HepG2 (cell line): Measurements from ENCODE around the gene EHD4. TPM values are rescaled to one million over a fixed set of nuclear protein-coding genes. Genes with fewer than 3 reads are reported as not detected.
A peak's percentile ranks its signal among the peaks of the same experiment; 100 is the strongest.

Experiments used
- ATAC-seq: fragments of 200-7000 bp; cut with Tn5 transposase; 3 replicates; pipeline ENCODE4 v1.9.1; 2020; ENCODE audit warnings: mild to moderate bottlenecking, moderate library complexity
- BruUV-seq: library from RNA; stranded (reverse); fragments of 400-500 nt; replicated peaks from 2 replicates; lab custom pipeline; 2021; lab: Mats Ljungman, UMichigan
- CTCF ChIA-PET: fragments of 300-600 bp; formaldehyde crosslinking; extraction: SDS; loops from one replicate; lab custom pipeline; 2021; ENCODE audit warnings: low total read pairs, inconsistent platforms, low intra/inter-chr PET ratio; lab: Yijun Ruan, JAX
- POLR2A ChIA-PET: fragments of 350-600 bp; sonication (Branson Sonifier 250); formaldehyde crosslinking; loops from one replicate; lab custom pipeline; 2020; ENCODE audit warnings: antibody characterized with exemption, inconsistent platforms; lab: Yijun Ruan, JAX
- DNase-seq: peaks from one replicate; pipeline ENCODE4 v3.0.0-alpha.2; 2015; ENCODE audit warnings: low spot score
- FAIRE-seq: peaks from 3 replicates; lab custom pipeline; 2011; peaks lifted over from hg19 to GRCh38; lab: Jason Lieb, UNC
- H2AFZ ChIP-seq: one replicate; pipeline ENCODE4 v1.6.1; 2011; ENCODE audit warnings: low read length, inconsistent platforms
- H3K27ac ChIP-seq: fragments of 300-600 bp; 3 replicates; pipeline ENCODE4 v1.8.0; 2011; ENCODE audit warnings: mixed run types, mild to moderate bottlenecking, mixed read lengths, low read length, inconsistent platforms; ENCODE audit not compliant: insufficient read depth; ENCODE audit errors: extremely low read length
- H3K27me3 ChIP-seq, 2 experiments: fragments of 200-600 bp in 1 of 2; 2 replicates in 1 of 2; 3 replicates in 1 of 2; pipeline versions ENCODE4 v1.6.0 to v1.8.0; 2011; ENCODE audit warnings: low read length in 2 of 2, mild to moderate bottlenecking in 2 of 2, moderate library complexity in 2 of 2, inconsistent platforms in 1 of 2; ENCODE audit not compliant: insufficient read depth in 2 of 2, control insufficient read depth in 1 of 2
- H3K36me3 ChIP-seq, 2 experiments: fragments of 200-600 bp in 1 of 2; replicated peaks in 1 of 2; 2 replicates in 1 of 2; 3 replicates in 1 of 2; pipeline versions ENCODE4 v1.5.1 to v1.8.0; 2011; ENCODE audit warnings: low read length in 2 of 2, inconsistent platforms in 1 of 2; ENCODE audit not compliant: insufficient read depth in 2 of 2, control insufficient read depth in 1 of 2
- H3K4me1 ChIP-seq: 2 replicates; pipeline ENCODE4 v1.5.1; 2012; ENCODE audit warnings: low read length, inconsistent platforms; ENCODE audit not compliant: insufficient read depth
- H3K4me2 ChIP-seq: 2 replicates; pipeline ENCODE4 v1.6.0; 2011; ENCODE audit warnings: low read depth, low read length, inconsistent platforms
- H3K4me3 ChIP-seq, 3 experiments: fragments of 200-600 bp in 1 of 3; sonication (generic), shearing (Covaris generic) in 1 of 3; replicated peaks in 1 of 3; 2 replicates each; pipeline ENCODE4 v1.5.1; 2011 to 2016; ENCODE audit warnings: low read length in 3 of 3, inconsistent platforms in 2 of 3, low read depth in 2 of 3, mild to moderate bottlenecking in 2 of 3, control low read depth in 1 of 3, mixed read lengths in 1 of 3; ENCODE audit not compliant: insufficient read depth in 1 of 3
- H3K79me2 ChIP-seq: one replicate; pipeline ENCODE4 v1.6.1; 2011; ENCODE audit warnings: low read length, inconsistent platforms; ENCODE audit not compliant: insufficient read depth
- H3K9ac ChIP-seq: 2 replicates; pipeline ENCODE4 v1.6.0; 2011; ENCODE audit warnings: mild to moderate bottlenecking, low read depth, low read length, inconsistent platforms; ENCODE audit not compliant: insufficient read depth
- H3K9me3 ChIP-seq: 2 replicates; pipeline ENCODE4 v1.5.1; 2012; ENCODE audit warnings: mild to moderate bottlenecking, low read length
- H4K20me1 ChIP-seq: 2 replicates; pipeline ENCODE4 v1.6.0; 2011; ENCODE audit warnings: inconsistent platforms, mild to moderate bottlenecking, low read length, moderate library complexity; ENCODE audit not compliant: insufficient read depth
- CAMTA2 ChIP-seq: sonication (generic); formaldehyde crosslinking; IDR thresholded peaks from 2 replicates; pipeline ENCODE4 v1.4.0; 2020; ENCODE audit warnings: mild to moderate bottlenecking, missing genetic modification reagents, borderline replicate concordance
- CEBPB ChIP-seq: IDR thresholded peaks from 2 replicates; pipeline ENCODE4 v1.6.1; 2011; ENCODE audit warnings: low read depth, low read length, improper control_type of control experiment, borderline replicate concordance
- GABPA ChIP-seq, 2 experiments: IDR thresholded peaks; 2 replicates each; pipeline ENCODE4 v1.6.1; 2011 to 2016; ENCODE audit warnings: low read depth in 2 of 2, low read length in 1 of 2, missing biosample characterization in 1 of 2, missing genetic modification characterization in 1 of 2
- GTF2F1 ChIP-seq: fragments of 150-350 bp; IDR thresholded peaks from 2 replicates; pipeline ENCODE4 v1.6.1; 2014; ENCODE audit warnings: low read length
- JUN ChIP-seq: sonication (generic); formaldehyde crosslinking; IDR thresholded peaks from 2 replicates; pipeline ENCODE4 v1.4.0; 2020; ENCODE audit warnings: mild to moderate bottlenecking, missing genetic modification reagents
- MED13 ChIP-seq: sonication (generic); formaldehyde crosslinking; IDR thresholded peaks from 2 replicates; pipeline ENCODE4 v1.5.0; 2020; ENCODE audit warnings: missing genetic modification reagents
- MEIS2 ChIP-seq: sonication (generic); formaldehyde crosslinking; IDR thresholded peaks from 2 replicates; pipeline ENCODE4 v1.9.0; 2021; ENCODE audit warnings: mild to moderate bottlenecking, missing genetic modification reagents
- RORA ChIP-seq: sonication (generic); formaldehyde crosslinking; IDR thresholded peaks from 2 replicates; pipeline ENCODE4 v1.5.0; 2020; ENCODE audit warnings: mild to moderate bottlenecking, missing genetic modification reagents, moderate library complexity
- TSC22D2 ChIP-seq: sonication (generic); formaldehyde crosslinking; IDR thresholded peaks from 2 replicates; pipeline ENCODE4 v1.5.1; 2020; ENCODE audit warnings: missing genetic modification reagents, mild to moderate bottlenecking, borderline replicate concordance
- ZBTB8A ChIP-seq: sonication (generic); formaldehyde crosslinking; IDR thresholded peaks from 2 replicates; pipeline ENCODE4 v1.4.0; 2020; ENCODE audit warnings: mild to moderate bottlenecking, low read depth, missing genetic modification reagents, borderline replicate concordance
- ZNF232 ChIP-seq: sonication (generic); formaldehyde crosslinking; IDR thresholded peaks from 2 replicates; pipeline ENCODE4 v1.4.0; 2020; ENCODE audit warnings: missing genetic modification reagents, borderline replicate concordance
- ZNF496 ChIP-seq: sonication (generic); formaldehyde crosslinking; IDR thresholded peaks from 2 replicates; pipeline ENCODE4 v1.8.1; 2023; ENCODE audit warnings: mild to moderate bottlenecking, moderate library complexity, missing genetic modification reagents; ENCODE audit not compliant: insufficient replicate concordance
- WGBS: methylation state at CpG from one replicate; pipeline ENCODE4 v1.1.6; 2017; ENCODE audit warnings: low lambda C conversion rate; 5-methylcytosine and 5-hydroxymethylcytosine counted together
- in situ Hi-C: cut with HindIII; loops from 2 replicates; pipeline ENCODE4 v1.10.0; 2017; ENCODE audit warnings: low pct_unique_long_range_greater_than_20kb; ENCODE audit not compliant: extremely low pct_ligation_motif_present
- intact Hi-C: fragments of 100-400 bp; cut with micrococcal nuclease; formaldehyde crosslinking; loops from one replicate; pipeline ENCODE4 v1.10.0; 2022; ENCODE audit not compliant: unreplicated experiment
- polyA plus RNA-seq, 8 experiments: library from polyadenylated mRNA; depleted of rRNA in 3 of 8; stranded (reverse) in 7 of 8; unstranded in 1 of 8; fragments of >200 nt; fragmentation: Illumina TruSeq in 4 of 8; extraction: Trizol in 4 of 8; gene quantifications; 2 replicates each; pipeline versions ENCODE4 v1.2.1 to v1.2.3, GENCODE V29; 2011 to 2016; ENCODE audit warnings: low read depth in 4 of 8, missing spikeins in 1 of 8, mixed read lengths in 1 of 8; ENCODE audit not compliant: insufficient read depth in 1 of 8
- total RNA-seq, 5 experiments: library from RNA; depleted of rRNA; stranded (reverse); fragments of >200 nt; fragmentation: Illumina TruSeq; extraction: Trizol; gene quantifications; 2 replicates each; pipeline ENCODE4 v1.2.3, GENCODE V29; 2016; ENCODE audit warnings: low read depth in 1 of 5
- TF ChIP-seq, protein P1 (sequence below): IDR thresholded peaks from 2 replicates; pipeline ENCODE4 v1.6.1; 2016; ENCODE audit warnings: control low read depth
- TF ChIP-seq, protein P2 (sequence below): sonication (generic); formaldehyde crosslinking; IDR thresholded peaks from 2 replicates; pipeline ENCODE4 v1.5.0; 2020; ENCODE audit warnings: missing genetic modification reagents
- TF ChIP-seq, protein P3 (sequence below): sonication (generic); formaldehyde crosslinking; IDR thresholded peaks from 2 replicates; pipeline ENCODE4 v1.9.0; 2022; ENCODE audit warnings: missing genetic modification reagents, mild to moderate bottlenecking, borderline replicate concordance
- TF ChIP-seq, protein P4 (sequence below): sonication (generic); formaldehyde crosslinking; IDR thresholded peaks from 2 replicates; pipeline ENCODE4 v1.4.0; 2020; ENCODE audit warnings: mild to moderate bottlenecking, missing genetic modification reagents
- TF ChIP-seq, protein P5 (sequence below): sonication (generic); formaldehyde crosslinking; IDR thresholded peaks from 2 replicates; pipeline ENCODE4 v1.5.1; 2020; ENCODE audit warnings: mild to moderate bottlenecking, missing genetic modification reagents, borderline replicate concordance

The EHD4 gene
- total and polyA plus RNA-seq, 2 of the 13 experiments (the other 11 are each of a cell fraction or from before 2014, with no cell fraction given), result 3.1 to 4.8 TPM

DNA sequence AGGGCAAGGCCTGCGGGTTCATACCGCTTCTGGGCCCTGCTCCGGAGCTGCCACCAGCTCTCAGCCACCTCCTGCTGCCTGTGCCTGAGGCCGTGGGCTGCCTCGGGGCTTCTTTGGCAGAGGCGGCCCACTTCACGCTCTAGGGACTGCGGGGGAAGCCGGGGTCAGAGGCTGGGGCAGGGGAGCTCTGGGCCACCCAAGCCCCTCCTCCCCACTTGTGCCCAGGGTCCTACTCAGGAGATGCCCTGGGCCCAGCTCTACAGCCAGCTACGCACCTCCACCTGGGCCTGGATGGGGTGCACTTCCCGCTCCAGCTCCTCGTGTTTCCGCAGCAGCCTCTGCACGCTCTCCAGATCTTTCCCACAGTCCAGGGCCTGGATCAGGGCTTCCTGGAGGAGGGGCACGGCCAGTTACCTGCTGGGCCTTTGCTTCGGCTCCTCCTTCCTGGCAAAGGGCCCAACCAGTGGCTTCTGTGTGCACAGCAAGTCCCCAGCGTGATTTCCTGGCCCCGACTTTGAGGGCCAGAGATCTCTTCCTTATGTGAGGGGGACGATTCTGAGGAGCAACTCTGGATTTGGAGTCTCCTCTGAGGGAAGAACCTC is 109.7 kb downstream of the EHD4 start (continued):
- TF ChIP-seq, protein P1, sequence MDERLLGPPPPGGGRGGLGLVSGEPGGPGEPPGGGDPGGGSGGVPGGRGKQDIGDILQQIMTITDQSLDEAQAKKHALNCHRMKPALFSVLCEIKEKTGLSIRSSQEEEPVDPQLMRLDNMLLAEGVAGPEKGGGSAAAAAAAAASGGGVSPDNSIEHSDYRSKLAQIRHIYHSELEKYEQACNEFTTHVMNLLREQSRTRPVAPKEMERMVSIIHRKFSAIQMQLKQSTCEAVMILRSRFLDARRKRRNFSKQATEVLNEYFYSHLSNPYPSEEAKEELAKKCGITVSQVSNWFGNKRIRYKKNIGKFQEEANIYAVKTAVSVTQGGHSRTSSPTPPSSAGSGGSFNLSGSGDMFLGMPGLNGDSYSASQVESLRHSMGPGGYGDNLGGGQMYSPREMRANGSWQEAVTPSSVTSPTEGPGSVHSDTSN (CRISPR knock-in tag), result no peak
- TF ChIP-seq, protein P2, sequence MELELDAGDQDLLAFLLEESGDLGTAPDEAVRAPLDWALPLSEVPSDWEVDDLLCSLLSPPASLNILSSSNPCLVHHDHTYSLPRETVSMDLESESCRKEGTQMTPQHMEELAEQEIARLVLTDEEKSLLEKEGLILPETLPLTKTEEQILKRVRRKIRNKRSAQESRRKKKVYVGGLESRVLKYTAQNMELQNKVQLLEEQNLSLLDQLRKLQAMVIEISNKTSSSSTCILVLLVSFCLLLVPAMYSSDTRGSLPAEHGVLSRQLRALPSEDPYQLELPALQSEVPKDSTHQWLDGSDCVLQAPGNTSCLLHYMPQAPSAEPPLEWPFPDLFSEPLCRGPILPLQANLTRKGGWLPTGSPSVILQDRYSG, result no peak
- TF ChIP-seq ZNF496, result no peak
- TF ChIP-seq, protein P3, sequence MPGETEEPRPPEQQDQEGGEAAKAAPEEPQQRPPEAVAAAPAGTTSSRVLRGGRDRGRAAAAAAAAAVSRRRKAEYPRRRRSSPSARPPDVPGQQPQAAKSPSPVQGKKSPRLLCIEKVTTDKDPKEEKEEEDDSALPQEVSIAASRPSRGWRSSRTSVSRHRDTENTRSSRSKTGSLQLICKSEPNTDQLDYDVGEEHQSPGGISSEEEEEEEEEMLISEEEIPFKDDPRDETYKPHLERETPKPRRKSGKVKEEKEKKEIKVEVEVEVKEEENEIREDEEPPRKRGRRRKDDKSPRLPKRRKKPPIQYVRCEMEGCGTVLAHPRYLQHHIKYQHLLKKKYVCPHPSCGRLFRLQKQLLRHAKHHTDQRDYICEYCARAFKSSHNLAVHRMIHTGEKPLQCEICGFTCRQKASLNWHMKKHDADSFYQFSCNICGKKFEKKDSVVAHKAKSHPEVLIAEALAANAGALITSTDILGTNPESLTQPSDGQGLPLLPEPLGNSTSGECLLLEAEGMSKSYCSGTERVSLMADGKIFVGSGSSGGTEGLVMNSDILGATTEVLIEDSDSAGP, result 0 out of 2 replicates have a peak, but pooled peaks have one; percentile 10

DNA sequence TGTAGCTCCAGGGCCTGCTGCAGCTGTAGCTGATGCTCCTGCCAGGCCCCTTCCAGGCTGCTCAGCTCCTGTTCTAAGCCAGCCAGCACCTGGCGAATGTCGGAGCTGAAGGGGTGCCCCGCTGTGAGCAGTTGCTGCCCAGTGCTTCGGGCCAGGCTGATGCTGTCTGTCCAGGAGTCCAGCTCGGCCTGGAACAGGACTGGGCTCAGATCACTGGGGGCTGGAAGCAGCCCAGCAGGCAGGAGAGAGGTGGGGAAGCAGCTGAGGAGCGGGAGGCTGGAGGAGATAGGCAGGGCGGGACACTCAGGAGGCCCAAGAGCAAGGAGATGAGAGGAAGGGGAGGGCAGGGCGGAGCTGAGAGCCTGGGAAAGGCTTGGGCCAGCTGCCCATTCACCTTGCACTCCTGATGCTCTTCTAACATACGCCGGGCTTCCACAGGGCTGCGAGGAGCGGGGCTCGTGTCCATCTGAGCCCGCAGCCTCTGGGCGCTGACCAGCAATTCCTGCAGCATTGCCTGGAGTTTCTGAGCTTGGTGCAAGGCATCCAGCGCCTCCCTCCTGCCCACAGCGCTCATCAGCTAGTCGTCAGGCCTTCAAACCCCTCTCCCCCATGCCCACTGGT is 110.5 kb downstream of the EHD4 start:
- ChIA-PET POLR2A (no interaction called here), CTCF (no interaction called here)
- WGBS, result 77% methylated on average over 17 of the region's 18 CpGs
- TF ChIP-seq TSC22D2 (CRISPR knock-in tag) (no peak), GTF2F1 (no peak), JUN (CRISPR knock-in tag) (no peak), RORA (CRISPR knock-in tag) (no peak), MEIS2 (CRISPR knock-in tag) (no peak), ZBTB8A (CRISPR knock-in tag) (no peak), CAMTA2 (CRISPR knock-in tag) (no peak), CEBPB (no peak), MED13 (CRISPR knock-in tag) (no peak), GABPA (IDR thresholded peaks at IDR 0.05; ENCODE audit: low read depth, low read length) (no peak), GABPA (CRISPR knock-in tag; IDR thresholded peaks at IDR 0.05; ENCODE audit: low read depth) (no peak), ZNF232 (CRISPR knock-in tag) (no peak)
- TF ChIP-seq, protein P4, sequence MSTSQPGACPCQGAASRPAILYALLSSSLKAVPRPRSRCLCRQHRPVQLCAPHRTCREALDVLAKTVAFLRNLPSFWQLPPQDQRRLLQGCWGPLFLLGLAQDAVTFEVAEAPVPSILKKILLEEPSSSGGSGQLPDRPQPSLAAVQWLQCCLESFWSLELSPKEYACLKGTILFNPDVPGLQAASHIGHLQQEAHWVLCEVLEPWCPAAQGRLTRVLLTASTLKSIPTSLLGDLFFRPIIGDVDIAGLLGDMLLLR (CRISPR knock-in tag), result no peak
- TF ChIP-seq, protein P5, sequence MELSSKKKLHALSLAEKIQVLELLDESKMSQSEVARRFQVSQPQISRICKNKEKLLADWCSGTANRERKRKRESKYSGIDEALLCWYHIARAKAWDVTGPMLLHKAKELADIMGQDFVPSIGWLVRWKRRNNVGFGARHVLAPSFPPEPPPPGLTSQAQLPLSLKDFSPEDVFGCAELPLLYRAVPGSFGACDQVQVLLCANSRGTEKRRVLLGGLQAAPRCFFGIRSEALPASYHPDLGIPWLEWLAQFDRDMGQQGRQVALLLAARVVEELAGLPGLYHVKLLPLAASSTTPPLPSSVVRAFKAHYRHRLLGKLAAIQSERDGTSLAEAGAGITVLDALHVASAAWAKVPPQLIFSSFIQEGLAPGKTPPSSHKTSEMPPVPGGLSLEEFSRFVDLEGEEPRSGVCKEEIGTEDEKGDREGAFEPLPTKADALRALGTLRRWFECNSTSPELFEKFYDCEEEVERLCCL (CRISPR knock-in tag), result no peak

More for the DNA sequence above, 110.5 kb downstream of the EHD4 start:
- in situ Hi-C loops (no loop called here), intact Hi-C loops (no loop called here)
- no TSS peak for BruUV-seq
- no peak for DNase-seq
- H3K27me3 ChIP-seq, result peaks cover 10 to 40% of the 10 kb centered on the region in 2 experiments; a peak in 4 of 5 replicates
- no peak overlapping the region for H3K4me2 ChIP-seq
- no peaks in the 10 kb centered on the region for H3K79me2 ChIP-seq
- no peak for FAIRE-seq
- no peak overlapping the region for H3K4me3 ChIP-seq
- no peaks in the 10 kb centered on the region for H4K20me1 ChIP-seq
- H3K9ac ChIP-seq, result no peak overlapping the region
- no peaks in the 10 kb centered on the region for H3K9me3 ChIP-seq
- H3K4me1 ChIP-seq, result peaks cover 61% of the 10 kb centered on the region
- no peak overlapping the region for H3K27ac ChIP-seq
- no peaks in the 10 kb centered on the region for H3K36me3 ChIP-seq
- ATAC-seq, result no peak
- no peak overlapping the region for H2AFZ ChIP-seq
